ENCODE results near the gene ZNRF2. TPM values are rescaled to one million over a fixed set of nuclear protein-coding genes. Genes with fewer than 3 reads are reported as not detected.

ZNRF2 gene
- total and polyA plus RNA-seq, 7 donors: 14.4 to 33.8 (median 22.5) TPM

- intact Hi-C loops (cut with DNase I): no loop called here
- H3K27me3 ChIP-seq: no peaks in the 10 kb centered on the region
- TF ChIP-seq, protein P1, sequence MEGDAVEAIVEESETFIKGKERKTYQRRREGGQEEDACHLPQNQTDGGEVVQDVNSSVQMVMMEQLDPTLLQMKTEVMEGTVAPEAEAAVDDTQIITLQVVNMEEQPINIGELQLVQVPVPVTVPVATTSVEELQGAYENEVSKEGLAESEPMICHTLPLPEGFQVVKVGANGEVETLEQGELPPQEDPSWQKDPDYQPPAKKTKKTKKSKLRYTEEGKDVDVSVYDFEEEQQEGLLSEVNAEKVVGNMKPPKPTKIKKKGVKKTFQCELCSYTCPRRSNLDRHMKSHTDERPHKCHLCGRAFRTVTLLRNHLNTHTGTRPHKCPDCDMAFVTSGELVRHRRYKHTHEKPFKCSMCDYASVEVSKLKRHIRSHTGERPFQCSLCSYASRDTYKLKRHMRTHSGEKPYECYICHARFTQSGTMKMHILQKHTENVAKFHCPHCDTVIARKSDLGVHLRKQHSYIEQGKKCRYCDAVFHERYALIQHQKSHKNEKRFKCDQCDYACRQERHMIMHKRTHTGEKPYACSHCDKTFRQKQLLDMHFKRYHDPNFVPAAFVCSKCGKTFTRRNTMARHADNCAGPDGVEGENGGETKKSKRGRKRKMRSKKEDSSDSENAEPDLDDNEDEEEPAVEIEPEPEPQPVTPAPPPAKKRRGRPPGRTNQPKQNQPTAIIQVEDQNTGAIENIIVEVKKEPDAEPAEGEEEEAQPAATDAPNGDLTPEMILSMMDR (IDR thresholded peaks at IDR 0.05): no peak
- TF ChIP-seq EP300 (IDR thresholded peaks at IDR 0.05) (no peak), POLR2AphosphoS5 (IDR thresholded peaks at IDR 0.05) (no peak), POLR2A (IDR thresholded peaks at IDR 0.05) (no peak)
- no peak overlapping the region for H3K27ac ChIP-seq
- no peak overlapping the region for H3K4me3 ChIP-seq
- H3K36me3 ChIP-seq: peaks cover 0 to 4% (median 0%) of the 10 kb centered on the region in 4 donors
- H3K9me3 ChIP-seq: no peaks in the 10 kb centered on the region
- no peak for DNase-seq
- 79 to 84% methylated on average over 3 of the region's 3 CpGs for WGBS, 2 donors
- no peaks in the 10 kb centered on the region for H3K4me1 ChIP-seq
Measured at GRCh38 chr7:30363778-30364563, 79.6 kb downstream of the ZNRF2 start.

GRCh38 chr7:30364773-30365172 lies 80.4 kb downstream of the ZNRF2 start:
- Histone ChIP-seq H3K27me3 (no peaks in the 10 kb centered on the region), H3K9me3 (no peaks in the 10 kb centered on the region), H3K36me3 (peaks cover 0 to 4% (median 0%) of the 10 kb centered on the region in 4 donors), H3K27ac (no peak overlapping the region), H3K4me1 (no peaks in the 10 kb centered on the region), H3K4me3 (no peak overlapping the region)
- intact Hi-C loops (cut with DNase I): no loop called here
- 77 to 79% methylated on average over 1 of the region's 1 CpG for WGBS, 2 donors
- no peak for TF ChIP-seq POLR2A (IDR thresholded peaks at IDR 0.05)
- no peak for TF ChIP-seq EP300 (IDR thresholded peaks at IDR 0.05)
- TF ChIP-seq, protein P1 (IDR thresholded peaks at IDR 0.05): no peak
- no peak for DNase-seq

GRCh38 chr7:30365621-30366020 lies 81.2 kb downstream of the ZNRF2 start:
- Histone ChIP-seq H3K9me3 (no peaks in the 10 kb centered on the region), H3K36me3 (peaks cover 0 to 4% (median 0%) of the 10 kb centered on the region in 4 donors), H3K27me3 (no peaks in the 10 kb centered on the region), H3K4me1 (no peaks in the 10 kb centered on the region), H3K27ac (no peak overlapping the region), H3K4me3 (no peak overlapping the region)
- TF ChIP-seq POLR2A (IDR thresholded peaks at IDR 0.05) (no peak), POLR2AphosphoS5 (IDR thresholded peaks at IDR 0.05) (no peak), EP300 (IDR thresholded peaks at IDR 0.05) (no peak)
- TF ChIP-seq, protein P1 (IDR thresholded peaks at IDR 0.05): no peak
- intact Hi-C loops (cut with DNase I): no loop called here
- no peak for DNase-seq
- WGBS, 2 donors: 80 to 86% methylated on average over 3 of the region's 3 CpGs

DNA sequence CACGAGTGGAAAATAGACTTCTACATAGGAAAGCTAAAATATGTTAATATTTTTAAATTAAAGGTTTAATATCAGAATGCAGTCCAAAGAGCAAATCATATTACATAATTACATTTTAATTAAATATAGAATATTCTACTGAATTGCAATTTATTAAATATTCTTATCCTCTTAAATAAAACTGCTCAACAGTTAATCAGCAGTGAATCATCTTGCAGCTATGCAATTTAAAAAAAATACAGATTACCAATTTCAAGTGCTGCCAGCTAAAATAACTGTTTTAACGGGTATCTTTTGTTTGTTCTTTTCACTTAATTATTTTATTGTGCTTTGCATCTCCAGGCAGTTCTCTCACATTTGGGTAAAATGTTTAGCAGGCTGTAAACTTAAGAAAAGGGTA lies 82.2 kb downstream of the ZNRF2 start:
- no peaks in the 10 kb centered on the region for H3K4me1 ChIP-seq
- peaks cover 0 to 4% (median 1%) of the 10 kb centered on the region in 4 donors for H3K36me3 ChIP-seq
- intact Hi-C loops (cut with DNase I): no loop called here
- no peaks in the 10 kb centered on the region for H3K9me3 ChIP-seq
- TF ChIP-seq, protein P1 (IDR thresholded peaks at IDR 0.05): no peak
- TF ChIP-seq POLR2AphosphoS5 (IDR thresholded peaks at IDR 0.05): no peak
- no peak for TF ChIP-seq POLR2A (IDR thresholded peaks at IDR 0.05)
- no peak for TF ChIP-seq EP300 (IDR thresholded peaks at IDR 0.05)
- 40 to 76% methylated on average over 2 of the region's 2 CpGs for WGBS, 2 donors
- no peak for DNase-seq
- no peak overlapping the region for H3K4me3 ChIP-seq
- no peaks in the 10 kb centered on the region for H3K27me3 ChIP-seq
- H3K27ac ChIP-seq: no peak overlapping the region
